H9 (cell line): ENCODE measurements around the gene PLCB1. TPM values are rescaled to one million over a fixed set of nuclear protein-coding genes. Genes with fewer than 3 reads are reported as not detected.

Experiments
- DNase-seq: peaks from one replicate; pipeline ENCODE4 v3.0.0-alpha.2; 2017
- H2AFZ ChIP-seq: one replicate; pipeline ENCODE4 v1.6.1; 2013; ENCODE audit warnings: mild to moderate bottlenecking, low read length, control low read depth, moderate library complexity
- H2AK5ac ChIP-seq: 2 replicates; pipeline ENCODE4 v1.6.1; 2013; ENCODE audit warnings: low read length, control low read depth, mixed read lengths; ENCODE audit not compliant: insufficient read length
- H2BK120ac ChIP-seq: one replicate; pipeline ENCODE4 v1.6.1; 2013; ENCODE audit warnings: low read depth, mild to moderate bottlenecking, low read length, control low read depth, inconsistent platforms; ENCODE audit not compliant: poor library complexity, severe bottlenecking
- H2BK12ac ChIP-seq: 2 replicates; pipeline ENCODE4 v1.6.1; 2013; ENCODE audit warnings: low read length, control low read depth, mixed read lengths, low read depth; ENCODE audit not compliant: insufficient read length
- H2BK15ac ChIP-seq: 2 replicates; pipeline ENCODE4 v1.6.1; 2013; ENCODE audit warnings: low read depth, low read length, control low read depth
- H2BK20ac ChIP-seq: one replicate; pipeline ENCODE4 v1.6.1; 2013; ENCODE audit warnings: low read depth, mild to moderate bottlenecking, low read length, control low read depth, inconsistent platforms; ENCODE audit not compliant: poor library complexity, severe bottlenecking
- H2BK5ac ChIP-seq: 2 replicates; pipeline ENCODE4 v1.6.1; 2013; ENCODE audit warnings: low read length, control low read depth, mixed read lengths; ENCODE audit not compliant: insufficient read length
- H3K14ac ChIP-seq: 2 replicates; pipeline ENCODE4 v1.6.1; 2013; ENCODE audit warnings: low read length, control low read depth; ENCODE audit not compliant: insufficient read depth
- H3K18ac ChIP-seq: 2 replicates; pipeline ENCODE4 v1.6.1; 2013; ENCODE audit warnings: low read depth, mild to moderate bottlenecking, mixed read lengths, low read length, control low read depth; ENCODE audit not compliant: insufficient read length
- H3K23ac ChIP-seq: 2 replicates; pipeline ENCODE4 v1.6.1; 2013; ENCODE audit warnings: low read length, control low read depth, mixed read lengths, low read depth; ENCODE audit not compliant: insufficient read length
- H3K23me2 ChIP-seq: 2 replicates; pipeline ENCODE4 v1.6.1; 2013; ENCODE audit warnings: low read depth, mild to moderate bottlenecking, mixed read lengths, low read length, control low read depth; ENCODE audit not compliant: insufficient read length, poor library complexity, severe bottlenecking
- H3K27ac ChIP-seq: 2 replicates; pipeline ENCODE4 v1.5.1; 2013; ENCODE audit warnings: low read length, control low read depth, mixed read lengths, low read depth; ENCODE audit not compliant: insufficient read length
- H3K27me3 ChIP-seq: 2 replicates; pipeline ENCODE4 v1.6.1; 2013; ENCODE audit warnings: low read length, control low read depth, inconsistent platforms; ENCODE audit not compliant: insufficient read depth
- H3K4ac ChIP-seq: 2 replicates; pipeline ENCODE4 v1.6.1; 2013; ENCODE audit warnings: low read depth, mild to moderate bottlenecking, control low read depth, inconsistent platforms, low read length, moderate library complexity
- H3K4me1 ChIP-seq: 2 replicates; pipeline ENCODE4 v1.6.1; 2013; ENCODE audit warnings: low read length, control low read depth, inconsistent platforms; ENCODE audit not compliant: insufficient read depth
- H3K4me2 ChIP-seq: 2 replicates; pipeline ENCODE4 v1.6.1; 2013; ENCODE audit warnings: low read length, control low read depth, mixed read lengths; ENCODE audit not compliant: insufficient read length, insufficient read depth
- H3K56ac ChIP-seq: 2 replicates; pipeline ENCODE4 v1.6.1; 2013; ENCODE audit warnings: low read depth, mild to moderate bottlenecking, mixed read lengths, low read length, control low read depth; ENCODE audit not compliant: insufficient read length
- H3K79me1 ChIP-seq: 2 replicates; pipeline ENCODE4 v1.6.1; 2013; ENCODE audit warnings: low read depth, mild to moderate bottlenecking, moderate library complexity, low read length, control low read depth, inconsistent platforms; ENCODE audit not compliant: insufficient read depth, poor library complexity, severe bottlenecking
- H3K79me2 ChIP-seq: 2 replicates; pipeline ENCODE4 v1.6.1; 2013; ENCODE audit warnings: low read length, control low read depth, inconsistent platforms; ENCODE audit not compliant: insufficient read depth
- H3K9ac ChIP-seq: 2 replicates; pipeline ENCODE4 v1.6.1; 2013; ENCODE audit warnings: low read length, control low read depth, mixed read lengths; ENCODE audit not compliant: insufficient read length; ENCODE audit errors: extremely low read depth
- H3K9me3 ChIP-seq: one replicate; pipeline ENCODE4 v1.6.1; 2013; ENCODE audit warnings: low read depth, low read length, inconsistent platforms; ENCODE audit not compliant: control insufficient read depth
- H3T11ph ChIP-seq: one replicate; pipeline ENCODE4 v1.6.1; 2013; ENCODE audit warnings: mild to moderate bottlenecking, low read length, control low read depth, inconsistent platforms
- H4K20me1 ChIP-seq: one replicate; pipeline ENCODE4 v1.6.1; 2013; ENCODE audit not compliant: control insufficient read depth, insufficient read length, insufficient read depth
- H4K5ac ChIP-seq: 2 replicates; pipeline ENCODE4 v1.6.1; 2013; ENCODE audit warnings: low read depth, mild to moderate bottlenecking, mixed read lengths, low read length, control low read depth; ENCODE audit not compliant: insufficient read length
- H4K8ac ChIP-seq: replicated peaks from 2 replicates; pipeline ENCODE4 v1.6.1; 2013; ENCODE audit warnings: low read length, control low read depth, mixed read lengths, low read depth; ENCODE audit not compliant: insufficient read length
- H4K91ac ChIP-seq: 2 replicates; pipeline ENCODE4 v1.6.1; 2013; ENCODE audit warnings: low read depth, mild to moderate bottlenecking, moderate library complexity, mixed read lengths, low read length, control low read depth; ENCODE audit not compliant: insufficient read length
- H3K27ac Mint-ChIP-seq, 3 experiments: 2 replicates in 2 of 3; 3 replicates in 1 of 3; pipeline ENCODE4 v1.8.0; 2020 to 2021; ENCODE audit warnings: mixed read lengths in 3 of 3, mild to moderate bottlenecking in 1 of 3, moderate library complexity in 1 of 3
- H3K27me3 Mint-ChIP-seq: 2 replicates; pipeline ENCODE4 v1.8.0; 2021; ENCODE audit warnings: low read depth, mild to moderate bottlenecking, moderate library complexity, mixed read lengths
- H3K36me3 Mint-ChIP-seq, 3 experiments: 2 replicates in 2 of 3; 3 replicates in 1 of 3; pipeline ENCODE4 v1.8.0; 2020 to 2021; ENCODE audit warnings: low read depth in 3 of 3, mixed read lengths in 3 of 3; ENCODE audit not compliant: insufficient read depth in 1 of 3
- H3K4me1 Mint-ChIP-seq, 2 experiments: 2 replicates each; pipeline ENCODE4 v1.8.0; 2020; ENCODE audit warnings: mixed read lengths in 2 of 2
- H3K4me3 Mint-ChIP-seq, 2 experiments: 2 replicates in 1 of 2; 3 replicates in 1 of 2; pipeline ENCODE4 v1.8.0; 2020 to 2021; ENCODE audit warnings: mild to moderate bottlenecking in 2 of 2, mixed read lengths in 2 of 2, moderate library complexity in 1 of 2
- H3K9me3 Mint-ChIP-seq, 2 experiments: 2 replicates in 1 of 2; 3 replicates in 1 of 2; pipeline ENCODE4 v1.8.0; 2020; ENCODE audit warnings: mild to moderate bottlenecking in 2 of 2, mixed read lengths in 2 of 2, moderate library complexity in 1 of 2
- CTCF ChIP-seq: fragments of 200-600 bp; sonication (generic); conservative IDR thresholded peaks from 3 replicates; pipeline ENCODE4 v1.8.0; 2021; ENCODE audit warnings: antibody characterized with exemption, mild to moderate bottlenecking
- WGBS: extraction: QIAGEN DNeasy Blood & Tissue Kit; methylation state at CpG from one replicate; pipeline ENCODE4 v1.1.7; 2013; ENCODE audit warnings: missing lambda C conversion rate, low lambda C conversion rate, mixed read lengths; ENCODE audit not compliant: insufficient read length; ENCODE audit errors: extremely low coverage; 5-methylcytosine and 5-hydroxymethylcytosine counted together
- total RNA-seq: library from RNA; stranded (reverse); gene quantifications from 2 replicates; pipeline ENCODE4 v1.2.1, GENCODE V29; 2021

PLCB1 gene
- total RNA-seq, 1 experiment from 2014 or later = 11.5 TPM

DNA sequence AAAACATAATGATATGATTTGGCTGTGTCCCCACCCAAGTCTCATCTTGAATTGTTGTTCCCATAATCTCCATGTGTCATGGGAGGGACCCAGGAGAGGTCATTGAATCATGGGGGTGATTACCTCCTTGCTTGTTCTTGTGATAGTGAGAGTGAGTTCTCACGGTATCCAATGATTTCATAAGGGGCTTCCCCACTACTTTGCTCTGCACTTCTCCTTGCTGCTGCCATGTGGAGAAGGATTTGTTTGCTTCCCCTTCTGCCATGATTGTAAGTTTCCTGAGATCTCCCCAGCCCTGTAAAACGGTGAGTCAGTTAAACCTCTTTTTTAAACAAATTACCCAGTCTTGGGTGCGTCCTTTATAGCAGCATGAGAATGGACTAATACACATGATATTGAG, 780.0 kb downstream of the PLCB1 start:
- Mint-ChIP-seq H3K27me3 (no peaks in the 10 kb centered on the region), H3K27ac (no peak overlapping the region), H3K4me1 (peaks cover 21 to 23% of the 10 kb centered on the region in 2 experiments), H3K9me3 (peaks cover 5 to 7% of the 10 kb centered on the region in 2 experiments; a peak in 4 of 5 replicates), H3K36me3 (peaks cover 0 to 9% (median 4%) of the 10 kb centered on the region in 3 experiments; a peak in 4 of 7 replicates), H3K4me3 (no peak overlapping the region)
- Histone ChIP-seq H2AK5ac (no peak overlapping the region), H2BK15ac (no peak overlapping the region), H2BK120ac (no peak overlapping the region), H3K9ac (no peak overlapping the region), H4K20me1 (no peaks in the 10 kb centered on the region), H3K56ac (no peak overlapping the region), H3K4me1 (peaks cover 4% of the 10 kb centered on the region; the same call in 1 of the 2 replicates), H3K23me2 (no peaks in the 10 kb centered on the region), H2BK5ac (no peak overlapping the region), H3K9me3 (no peaks in the 10 kb centered on the region), H3K4me2 (no peak overlapping the region), H4K5ac (no peak overlapping the region), H3K14ac (no peak overlapping the region), H2BK12ac (no peak overlapping the region), H4K8ac (no peak overlapping the region), H4K91ac (no peak overlapping the region), H3K79me2 (no peaks in the 10 kb centered on the region), H2BK20ac (no peak overlapping the region), H3K18ac (no peak overlapping the region), H2AFZ (no peak overlapping the region), H3K27ac (no peak overlapping the region), H3T11ph (no peak overlapping the region), H3K23ac (no peak overlapping the region), H3K4ac (no peak overlapping the region), H3K79me1 (no peaks in the 10 kb centered on the region), H3K27me3 (no peaks in the 10 kb centered on the region)
- WGBS = no CpG with 5 or more reads among the region's 3 CpGs
- DNase-seq = no peak
- TF ChIP-seq CTCF = no peak
